ENCODE data around the gene SMPDL3A. TPM values are rescaled to one million over a fixed set of nuclear protein-coding genes. Genes with fewer than 3 reads are reported as not detected.

The SMPDL3A gene
- total and polyA plus RNA-seq, 2 of the 13 experiments (the other 11 are each of a cell fraction or from before 2014, with no cell fraction given): 7.8 to 17.3 TPM

DNA sequence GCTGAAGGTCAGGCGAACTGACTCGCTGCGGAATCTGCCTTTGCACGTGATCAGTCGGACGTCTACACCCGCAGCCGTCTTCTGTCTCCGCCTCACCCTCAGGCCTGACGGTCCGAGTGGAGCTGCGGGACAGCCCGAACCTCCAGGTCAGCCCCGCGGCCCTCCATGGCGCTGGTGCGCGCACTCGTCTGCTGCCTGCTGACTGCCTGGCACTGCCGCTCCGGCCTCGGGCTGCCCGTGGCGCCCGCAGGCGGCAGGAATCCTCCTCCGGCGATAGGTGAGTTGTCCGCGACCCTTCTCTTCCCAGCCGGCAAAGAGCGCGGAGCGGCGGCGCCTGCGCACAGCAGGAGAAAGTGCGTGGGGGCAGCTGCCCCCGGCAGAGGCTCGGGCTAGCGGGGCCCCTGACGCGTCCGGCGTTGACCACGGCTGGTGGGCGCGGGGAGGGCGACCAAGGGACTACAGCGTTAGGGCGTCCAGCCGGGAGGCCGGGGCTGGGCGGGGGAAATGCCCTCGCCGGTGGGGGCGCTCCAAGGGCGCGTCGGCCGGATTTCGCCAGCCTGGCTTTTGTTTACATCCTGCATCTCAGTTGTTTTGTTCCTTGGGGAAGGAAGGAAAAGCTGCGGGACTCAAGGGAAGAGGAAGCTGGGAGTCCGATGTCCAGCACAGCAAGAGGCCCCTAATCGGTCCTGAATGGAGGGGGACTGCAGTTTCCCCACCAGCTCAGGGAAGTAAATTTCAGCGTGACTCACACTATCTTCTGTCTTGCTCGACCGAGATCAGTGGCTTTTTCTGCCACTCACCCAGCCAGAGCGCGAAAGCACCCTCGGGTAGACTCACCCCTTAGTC lies at the start of gene SMPDL3A (continued):
- TF ChIP-seq, protein P1, sequence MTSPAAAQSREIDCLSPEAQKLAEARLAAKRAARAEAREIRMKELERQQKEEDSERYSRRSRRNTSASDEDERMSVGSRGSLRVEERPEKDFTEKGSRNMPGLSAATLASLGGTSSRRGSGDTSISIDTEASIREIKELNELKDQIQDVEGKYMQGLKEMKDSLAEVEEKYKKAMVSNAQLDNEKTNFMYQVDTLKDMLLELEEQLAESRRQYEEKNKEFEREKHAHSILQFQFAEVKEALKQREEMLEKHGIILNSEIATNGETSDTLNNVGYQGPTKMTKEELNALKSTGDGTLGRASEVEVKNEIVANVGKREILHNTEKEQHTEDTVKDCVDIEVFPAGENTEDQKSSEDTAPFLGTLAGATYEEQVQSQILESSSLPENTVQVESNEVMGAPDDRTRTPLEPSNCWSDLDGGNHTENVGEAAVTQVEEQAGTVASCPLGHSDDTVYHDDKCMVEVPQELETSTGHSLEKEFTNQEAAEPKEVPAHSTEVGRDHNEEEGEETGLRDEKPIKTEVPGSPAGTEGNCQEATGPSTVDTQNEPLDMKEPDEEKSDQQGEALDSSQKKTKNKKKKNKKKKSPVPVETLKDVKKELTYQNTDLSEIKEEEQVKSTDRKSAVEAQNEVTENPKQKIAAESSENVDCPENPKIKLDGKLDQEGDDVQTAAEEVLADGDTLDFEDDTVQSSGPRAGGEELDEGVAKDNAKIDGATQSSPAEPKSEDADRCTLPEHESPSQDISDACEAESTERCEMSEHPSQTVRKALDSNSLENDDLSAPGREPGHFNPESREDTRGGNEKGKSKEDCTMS (CRISPR knock-in tag; conservative IDR thresholded peaks at IDR 0.05): no peak
- no peak for TF ChIP-seq CHD4 (IDR thresholded peaks at IDR 0.05; ENCODE audit: borderline replicate concordance, low read length)
- 0 out of 2 replicates have a peak, but pooled peaks have one; percentile 3 for TF ChIP-seq POLR2AphosphoS2 (IDR thresholded peaks at IDR 0.05; ENCODE audit: low read depth, low read length)
- peak; percentile 92 for TF ChIP-seq ZSCAN29 (CRISPR knock-in tag; conservative IDR thresholded peaks at IDR 0.05)
- TF ChIP-seq GTF2F1 (IDR thresholded peaks at IDR 0.05; ENCODE audit: low read length): no peak
- peak; percentile 96; the same call in 1 of the 2 replicates for TF ChIP-seq ZSCAN30 (CRISPR knock-in tag; IDR thresholded peaks at IDR 0.05)
- TF ChIP-seq NFKBIZ (CRISPR knock-in tag; IDR thresholded peaks at IDR 0.05): peak; percentile 83; the same call in 1 of the 2 replicates
- peak; percentile 99 for TF ChIP-seq KDM3A (CRISPR knock-in tag; IDR thresholded peaks at IDR 0.05; ENCODE audit: low read depth)
- TF ChIP-seq ZSCAN31 (CRISPR knock-in tag; IDR thresholded peaks at IDR 0.05; ENCODE audit: low read depth): peak; percentile 99
- 0 out of 2 replicates have a peak, but pooled peaks have one; percentile 21 for TF ChIP-seq ATAD3A (CRISPR knock-in tag; IDR thresholded peaks at IDR 0.05)
- 0 out of 2 replicates have a peak, but pooled peaks have one; percentile 11 for TF ChIP-seq CREM (IDR thresholded peaks at IDR 0.05)
- 0 out of 2 replicates have a peak, but pooled peaks have one; percentile 8 for TF ChIP-seq CREM (CRISPR knock-in tag; IDR thresholded peaks at IDR 0.05)
- TF ChIP-seq ZNF747 (CRISPR knock-in tag; IDR thresholded peaks at IDR 0.05; ENCODE audit: borderline replicate concordance): peak; percentile 98
- TF ChIP-seq, protein P2, sequence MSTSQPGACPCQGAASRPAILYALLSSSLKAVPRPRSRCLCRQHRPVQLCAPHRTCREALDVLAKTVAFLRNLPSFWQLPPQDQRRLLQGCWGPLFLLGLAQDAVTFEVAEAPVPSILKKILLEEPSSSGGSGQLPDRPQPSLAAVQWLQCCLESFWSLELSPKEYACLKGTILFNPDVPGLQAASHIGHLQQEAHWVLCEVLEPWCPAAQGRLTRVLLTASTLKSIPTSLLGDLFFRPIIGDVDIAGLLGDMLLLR (CRISPR knock-in tag; IDR thresholded peaks at IDR 0.05): peak; percentile 93
- 0 out of 2 replicates have a peak, but pooled peaks have one; percentile 7 for TF ChIP-seq GATA4 (IDR thresholded peaks at IDR 0.05; ENCODE audit: borderline replicate concordance, low read depth)
- no peak for TF ChIP-seq ZNF138 (CRISPR knock-in tag; IDR thresholded peaks at IDR 0.05; ENCODE audit: low read depth)
- no peak; the same call in 1 of the 2 replicates for TF ChIP-seq JDP2 (CRISPR knock-in tag; IDR thresholded peaks at IDR 0.05; ENCODE audit: borderline replicate concordance)
- TF ChIP-seq ZNF143 (CRISPR knock-in tag; IDR thresholded peaks at IDR 0.05): no peak; the same call in 1 of the 2 replicates
- TF ChIP-seq BORCS8-MEF2B (CRISPR knock-in tag; IDR thresholded peaks at IDR 0.05): peak; percentile 93
- peak; percentile 78 for TF ChIP-seq SKI (IDR thresholded peaks at IDR 0.05; ENCODE audit: partially characterized antibody)
- TF ChIP-seq ZNF552 (CRISPR knock-in tag; IDR thresholded peaks at IDR 0.05; ENCODE audit: borderline replicate concordance): peak; percentile 98
- TF ChIP-seq SATB2 (CRISPR knock-in tag; IDR thresholded peaks at IDR 0.05): peak; percentile 67; the same call in 1 of the 2 replicates
- TF ChIP-seq HCFC1 (IDR thresholded peaks at IDR 0.05; ENCODE audit: low read depth, low read length): no peak
- TF ChIP-seq ZNF878 (CRISPR knock-in tag; IDR thresholded peaks at IDR 0.05): peak; percentile 99
- no peak for TF ChIP-seq MAFK (conservative IDR thresholded peaks at IDR 0.05 in 1 of 2, IDR thresholded peaks at IDR 0.05 in 1 of 2; ENCODE audit: low read length in 2 of 2)
- no peak for TF ChIP-seq RELA (CRISPR knock-in tag; IDR thresholded peaks at IDR 0.05)
- TF ChIP-seq, protein P3, sequence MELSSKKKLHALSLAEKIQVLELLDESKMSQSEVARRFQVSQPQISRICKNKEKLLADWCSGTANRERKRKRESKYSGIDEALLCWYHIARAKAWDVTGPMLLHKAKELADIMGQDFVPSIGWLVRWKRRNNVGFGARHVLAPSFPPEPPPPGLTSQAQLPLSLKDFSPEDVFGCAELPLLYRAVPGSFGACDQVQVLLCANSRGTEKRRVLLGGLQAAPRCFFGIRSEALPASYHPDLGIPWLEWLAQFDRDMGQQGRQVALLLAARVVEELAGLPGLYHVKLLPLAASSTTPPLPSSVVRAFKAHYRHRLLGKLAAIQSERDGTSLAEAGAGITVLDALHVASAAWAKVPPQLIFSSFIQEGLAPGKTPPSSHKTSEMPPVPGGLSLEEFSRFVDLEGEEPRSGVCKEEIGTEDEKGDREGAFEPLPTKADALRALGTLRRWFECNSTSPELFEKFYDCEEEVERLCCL (CRISPR knock-in tag; IDR thresholded peaks at IDR 0.05; ENCODE audit: borderline replicate concordance): 0 out of 2 replicates have a peak, but pooled peaks have one; percentile 47
- peak; percentile 73 for TF ChIP-seq IRF2 (CRISPR knock-in tag; IDR thresholded peaks at IDR 0.05)
